ENCODE measurements around the gene ZNF331.

ZNF331 gene

GRCh38 chr19:53594811-53595509, 57.0 kb downstream of the ZNF331 start:
- no peak overlapping the region for H3K4me3 ChIP-seq (ENCODE audit: low read depth, low read length)
- H3K36me3 ChIP-seq (ENCODE audit: control insufficient read depth in 2 of 2, insufficient read depth in 1 of 2, low read length in 2 of 2), result no peaks in the 10 kb centered on the region
- H3K27ac ChIP-seq (ENCODE audit: extremely low read depth, low read depth, low read length), result no peak overlapping the region
- H3K4me1 ChIP-seq (ENCODE audit: control insufficient read depth, insufficient read depth, low read length), result no peaks in the 10 kb centered on the region
- CTCF ChIA-PET, result interaction anchor here (0.6 kb wide), 1 partner anchor 415 kb away, joined by 3 read pairs; no protein-coding TSS in a partner anchor
- POLR2A ChIA-PET, result no interaction called here
- TF ChIP-seq ZNF335 (tag by site-specific recombination; conservative IDR thresholded peaks at IDR 0.05) (no peak), ZFP41 (tag by site-specific recombination; IDR thresholded peaks at IDR 0.05; ENCODE audit: borderline replicate concordance) (no peak), SP2 (tag by site-specific recombination; IDR thresholded peaks at IDR 0.05) (no peak), ZNF211 (tag by site-specific recombination; IDR thresholded peaks at IDR 0.05; ENCODE audit: low read depth) (no peak)
- no peaks in the 10 kb centered on the region for H3K9me3 ChIP-seq (ENCODE audit: control insufficient read depth, insufficient read depth, low read depth, low read length)

GRCh38 chr19:53595510-53595867, 57.5 kb downstream of the ZNF331 start:
- H3K9me3 ChIP-seq (ENCODE audit: control insufficient read depth, insufficient read depth, low read depth, low read length), result no peaks in the 10 kb centered on the region
- no peak overlapping the region for H3K27ac ChIP-seq (ENCODE audit: extremely low read depth, low read depth, low read length)
- CTCF ChIA-PET, result interaction anchor here (0.6 kb wide), 1 partner anchor 414 kb away, joined by 3 read pairs; no protein-coding TSS in a partner anchor
- no peak overlapping the region for H3K4me3 ChIP-seq (ENCODE audit: low read depth, low read length)
- TF ChIP-seq ZNF560 (tag by site-specific recombination; IDR thresholded peaks at IDR 0.05; ENCODE audit: borderline replicate concordance), result no peak
- no peak for TF ChIP-seq ZNF585B (tag by site-specific recombination; IDR thresholded peaks at IDR 0.05)
- no peak for TF ChIP-seq ZNF426 (tag by site-specific recombination; IDR thresholded peaks at IDR 0.05)
- TF ChIP-seq MEIS1 (CRISPR knock-in tag; IDR thresholded peaks at IDR 0.05; ENCODE audit: borderline replicate concordance), result no peak
- no peak for TF ChIP-seq SCRT1 (tag by site-specific recombination; IDR thresholded peaks at IDR 0.05; ENCODE audit: borderline replicate concordance)
- no peak for TF ChIP-seq ZNF280C (tag by site-specific recombination; IDR thresholded peaks at IDR 0.05)
- no peak for TF ChIP-seq ZNF777 (tag by site-specific recombination; IDR thresholded peaks at IDR 0.05; ENCODE audit: borderline replicate concordance)
- TF ChIP-seq CTCF (tag by site-specific recombination; IDR thresholded peaks at IDR 0.05), result no peak
- H3K4me1 ChIP-seq (ENCODE audit: control insufficient read depth, insufficient read depth, low read length), result no peaks in the 10 kb centered on the region
- no peaks in the 10 kb centered on the region for H3K36me3 ChIP-seq (ENCODE audit: control insufficient read depth in 2 of 2, insufficient read depth in 1 of 2, low read length in 2 of 2)
- POLR2A ChIA-PET, result no interaction called here

GRCh38 chr19:53596056-53596455, 58.1 kb downstream of the ZNF331 start:
- no peaks in the 10 kb centered on the region for H3K36me3 ChIP-seq (ENCODE audit: control insufficient read depth in 2 of 2, insufficient read depth in 1 of 2, low read length in 2 of 2)
- POLR2A ChIA-PET, result no interaction called here
- H3K4me1 ChIP-seq (ENCODE audit: control insufficient read depth, insufficient read depth, low read length), result no peaks in the 10 kb centered on the region
- H3K4me3 ChIP-seq (ENCODE audit: low read depth, low read length), result no peak overlapping the region
- CTCF ChIA-PET, result interaction anchor here (0.6 kb wide), 1 partner anchor 18 kb away, joined by 3 read pairs; no protein-coding TSS in a partner anchor
- H3K9me3 ChIP-seq (ENCODE audit: control insufficient read depth, insufficient read depth, low read depth, low read length), result no peaks in the 10 kb centered on the region
- H3K27ac ChIP-seq (ENCODE audit: extremely low read depth, low read depth, low read length), result no peak overlapping the region
- TF ChIP-seq ZNF600 (tag by site-specific recombination; IDR thresholded peaks at IDR 0.05), result no peak
- TF ChIP-seq CTCF (tag by site-specific recombination; IDR thresholded peaks at IDR 0.05), result no peak
- no peak for TF ChIP-seq ZNF561 (tag by site-specific recombination; IDR thresholded peaks at IDR 0.05; ENCODE audit: borderline replicate concordance)
- no peak for TF ChIP-seq ZNF426 (tag by site-specific recombination; IDR thresholded peaks at IDR 0.05)
- TF ChIP-seq ZNF629 (tag by site-specific recombination; IDR thresholded peaks at IDR 0.05), result no peak
- no peak for TF ChIP-seq ZBTB10 (tag by site-specific recombination; IDR thresholded peaks at IDR 0.05)
- no peak for TF ChIP-seq INSM2 (tag by site-specific recombination; IDR thresholded peaks at IDR 0.05)
- no peak for TF ChIP-seq GLI2 (tag by site-specific recombination; IDR thresholded peaks at IDR 0.05; ENCODE audit: borderline replicate concordance, low read depth)
- no peak for TF ChIP-seq ZNF580 (tag by site-specific recombination; IDR thresholded peaks at IDR 0.05)
